HL-60 (cell line): Measurements from ENCODE around the gene CRYGB.

Experiments used
- GABPA ChIP-seq: IDR thresholded peaks from 2 replicates; pipeline ENCODE4 v1.6.1; 2012; ENCODE audit warnings: low read depth
- POLR2AphosphoS5 ChIP-seq: IDR thresholded peaks from 2 replicates; pipeline ENCODE4 v1.6.1; 2012; ENCODE audit warnings: low read depth
- REST ChIP-seq: IDR thresholded peaks from 2 replicates; pipeline ENCODE4 v1.6.1; 2012; ENCODE audit warnings: low read depth; ENCODE audit not compliant: insufficient replicate concordance
- SPI1 ChIP-seq: IDR thresholded peaks from 2 replicates; pipeline ENCODE4 v1.6.1; 2012; ENCODE audit warnings: low read depth, mild to moderate bottlenecking, borderline replicate concordance
- TF ChIP-seq, protein P1 (sequence below): IDR thresholded peaks from one replicate; pipeline ENCODE4 v1.5.1; 2011; ENCODE audit warnings: low read length, control low read depth, inconsistent platforms; ENCODE audit not compliant: insufficient read depth

DNA sequence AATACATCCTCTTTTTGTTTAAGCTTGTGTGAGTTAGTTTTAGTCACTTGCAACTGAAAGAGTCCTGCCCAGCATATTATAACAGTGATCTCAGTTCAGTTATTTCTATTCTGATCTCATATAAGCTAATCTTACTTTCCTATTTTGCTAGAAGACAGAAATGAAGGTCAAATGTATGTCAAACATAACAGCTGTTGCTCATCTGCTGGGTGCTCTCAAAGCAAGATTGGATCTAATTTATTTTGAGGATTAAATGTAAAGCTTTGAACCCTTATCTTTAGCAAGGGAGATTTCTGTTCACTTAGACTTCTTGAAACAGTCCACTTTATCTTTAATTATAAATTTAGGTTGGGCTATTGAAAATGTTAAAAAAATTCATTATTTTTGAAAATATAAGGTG lies 52.8 kb downstream of the CRYGB start:
- TF ChIP-seq, protein P1, sequence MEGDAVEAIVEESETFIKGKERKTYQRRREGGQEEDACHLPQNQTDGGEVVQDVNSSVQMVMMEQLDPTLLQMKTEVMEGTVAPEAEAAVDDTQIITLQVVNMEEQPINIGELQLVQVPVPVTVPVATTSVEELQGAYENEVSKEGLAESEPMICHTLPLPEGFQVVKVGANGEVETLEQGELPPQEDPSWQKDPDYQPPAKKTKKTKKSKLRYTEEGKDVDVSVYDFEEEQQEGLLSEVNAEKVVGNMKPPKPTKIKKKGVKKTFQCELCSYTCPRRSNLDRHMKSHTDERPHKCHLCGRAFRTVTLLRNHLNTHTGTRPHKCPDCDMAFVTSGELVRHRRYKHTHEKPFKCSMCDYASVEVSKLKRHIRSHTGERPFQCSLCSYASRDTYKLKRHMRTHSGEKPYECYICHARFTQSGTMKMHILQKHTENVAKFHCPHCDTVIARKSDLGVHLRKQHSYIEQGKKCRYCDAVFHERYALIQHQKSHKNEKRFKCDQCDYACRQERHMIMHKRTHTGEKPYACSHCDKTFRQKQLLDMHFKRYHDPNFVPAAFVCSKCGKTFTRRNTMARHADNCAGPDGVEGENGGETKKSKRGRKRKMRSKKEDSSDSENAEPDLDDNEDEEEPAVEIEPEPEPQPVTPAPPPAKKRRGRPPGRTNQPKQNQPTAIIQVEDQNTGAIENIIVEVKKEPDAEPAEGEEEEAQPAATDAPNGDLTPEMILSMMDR: no peak
- TF ChIP-seq REST: no peak
- TF ChIP-seq POLR2AphosphoS5: no peak
- TF ChIP-seq GABPA: no peak
- no peak for TF ChIP-seq SPI1
